T47D (cell line): Measurements from ENCODE around the gene UPP2.

ENCODE experiments used
- DNase-seq, 2 experiments: peaks; one replicate each; pipeline versions ENCODE4 v3.0.0 to v3.0.0-alpha.2; 2011 to 2012; ENCODE audit warnings: low read depth in 1 of 2, low spot score in 1 of 2
- JUND ChIP-seq: IDR thresholded peaks from 2 replicates; pipeline ENCODE4 v1.6.1; 2012; ENCODE audit warnings: low read depth
- in situ Hi-C: cut with HindIII; loops from 2 replicates; pipeline ENCODE4 v1.10.0; 2016; ENCODE audit warnings: low sequenced_read_pairs, low pct_unique_long_range_greater_than_20kb

The UPP2 gene

GRCh38 chr2:158172719-158173118, 71.0 kb downstream of the UPP2 start:
- in situ Hi-C loops = no loop called here
- TF ChIP-seq JUND = no peak
- no peak for DNase-seq

- DNase-seq = no peak
- no peak for TF ChIP-seq JUND
- in situ Hi-C loops = no loop called here
These were observed 72.8 kb downstream of the UPP2 start for GRCh38 chr2:158174495-158174894.

- in situ Hi-C loops = no loop called here
These were observed 73.3 kb downstream of the UPP2 start for GRCh38 chr2:158174956-158175355.

DNA sequence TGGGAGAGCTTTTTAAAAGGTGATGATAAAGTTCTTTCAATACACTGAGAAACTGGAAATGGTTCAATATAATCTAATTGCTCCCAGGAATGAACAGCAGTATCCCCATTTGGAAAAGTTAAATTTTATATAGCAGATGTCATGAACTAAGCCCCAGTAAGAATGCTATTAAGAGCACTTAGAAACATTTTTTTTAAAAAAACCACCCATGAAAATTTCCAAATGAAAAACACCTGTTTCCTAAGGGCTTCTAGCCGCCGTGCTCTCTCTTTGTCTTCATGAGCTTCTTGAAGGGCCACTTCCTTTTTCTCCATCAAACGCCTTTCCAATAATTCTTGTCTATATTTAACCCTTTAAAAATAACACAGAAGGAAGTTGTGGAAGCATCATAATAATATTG, 77.0 kb downstream of the UPP2 start:
- no peak for DNase-seq
- TF ChIP-seq JUND = no peak
- in situ Hi-C loops = no loop called here

More at GRCh38 chr2:158174956-158175355, 73.3 kb downstream of the UPP2 start:
- TF ChIP-seq JUND = no peak
- no peak for DNase-seq

DNA sequence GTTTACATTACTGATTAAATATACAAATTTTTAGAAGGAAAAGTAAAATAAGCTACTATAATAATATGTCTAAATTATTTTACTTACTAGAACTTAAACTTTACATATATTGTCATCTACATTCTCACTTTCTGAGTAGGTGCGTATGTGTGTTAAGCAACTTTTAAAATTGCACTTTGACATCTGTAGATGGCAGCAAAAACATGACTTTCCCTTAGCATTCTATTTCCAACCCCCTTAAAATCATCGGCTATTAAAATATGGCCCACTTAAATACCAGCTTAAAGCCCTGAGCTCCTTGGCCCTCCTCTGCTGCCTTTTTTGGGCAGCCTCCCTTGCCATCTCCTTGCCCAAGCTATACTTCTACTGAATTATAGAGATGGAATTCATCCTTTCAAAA, 78.0 kb downstream of the UPP2 start:
- TF ChIP-seq JUND = no peak
- in situ Hi-C loops = no loop called here
- peak in 1 of 2 experiments; percentile 45 for DNase-seq

DNA sequence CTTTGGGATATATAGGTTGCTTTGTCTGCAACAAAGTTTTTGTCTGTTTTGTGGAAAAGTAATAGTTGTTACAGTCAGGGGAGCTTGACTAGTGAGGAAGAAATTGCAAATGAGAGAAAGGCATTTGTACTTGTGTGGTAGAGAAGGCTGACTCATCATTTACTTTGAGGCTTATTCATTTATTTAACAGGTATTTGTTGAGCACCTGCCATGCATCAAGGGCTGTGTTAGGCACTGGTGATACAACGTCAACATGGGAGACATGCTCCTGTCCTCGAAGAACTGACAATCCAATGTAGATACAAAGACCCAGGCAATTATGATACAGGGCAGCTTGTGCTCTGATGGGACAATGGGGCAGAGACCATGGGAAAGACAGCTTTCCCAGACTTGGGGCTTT, 79.5 kb downstream of the UPP2 start:
- TF ChIP-seq JUND = no peak
- in situ Hi-C loops = no loop called here

DNA sequence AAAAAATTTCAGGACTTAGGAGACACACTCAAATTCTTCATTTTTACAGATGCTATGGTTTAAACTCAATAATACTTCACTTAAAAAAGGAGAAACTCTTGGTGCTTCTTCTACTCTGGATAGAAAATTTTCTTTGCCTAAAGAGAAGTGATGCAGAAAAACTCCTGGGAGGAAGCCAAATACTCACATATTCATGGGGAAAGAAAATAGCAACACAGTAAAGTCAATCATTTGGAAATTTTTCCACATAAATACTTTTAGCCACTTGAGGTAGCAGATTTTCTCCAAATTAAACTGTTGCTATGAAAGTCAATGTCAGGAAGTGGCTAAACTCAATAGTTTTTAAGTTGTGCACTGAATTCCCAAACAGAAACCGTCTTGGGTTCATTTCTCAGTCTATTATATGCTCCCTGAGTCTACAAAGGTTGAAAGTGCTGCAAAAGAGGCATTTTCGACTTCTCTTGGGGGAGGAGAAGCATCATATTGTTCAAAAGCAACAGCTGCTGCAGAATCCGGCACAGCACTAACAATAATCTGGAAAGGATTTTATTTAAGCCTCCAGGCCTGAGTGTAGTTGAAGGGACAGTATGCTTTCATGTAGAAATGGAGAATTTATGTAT, 81.1 kb downstream of the UPP2 start:
- TF ChIP-seq JUND = no peak
- in situ Hi-C loops = no loop called here
- DNase-seq = no peak

More for the DNA sequence above, 79.5 kb downstream of the UPP2 start:
- DNase-seq = no peak

- TF ChIP-seq JUND = no peak
- in situ Hi-C loops = no loop called here
- DNase-seq = no peak
These were observed 82.3 kb downstream of the UPP2 start for GRCh38 chr2:158184001-158184400.

- peak; percentile 9 to 92 for DNase-seq
- in situ Hi-C loops = no loop called here
- peak; percentile 53 for TF ChIP-seq JUND
These were observed 83.1 kb downstream of the UPP2 start for GRCh38 chr2:158184556-158185343.
